PFSK-1 (cell line): Measurements from ENCODE around the gene MEG3.

Source experiments
- FOXP2 ChIP-seq: optimal IDR thresholded peaks from 2 replicates; pipeline ENCODE3; 2011; ENCODE audit warnings: borderline replicate concordance, control low read depth, inconsistent platforms; ENCODE audit not compliant: insufficient read depth; ENCODE audit errors: extremely low read length, extremely low read depth
- POLR2AphosphoS5 ChIP-seq: IDR thresholded peaks from 2 replicates; pipeline ENCODE4 v1.6.1; 2012; ENCODE audit warnings: low read depth, mild to moderate bottlenecking, control low read depth, low read length, moderate library complexity
- REST ChIP-seq, 2 experiments: IDR thresholded peaks; 2 replicates each; pipeline versions ENCODE4 v1.6.1 to v1.8.0; 2011 to 2012; ENCODE audit warnings: low read depth in 2 of 2, low read length in 2 of 2, control low read depth in 1 of 2, inconsistent platforms in 1 of 2, mild to moderate bottlenecking in 1 of 2, moderate library complexity in 1 of 2; ENCODE audit not compliant: insufficient read depth in 1 of 2
- SIN3A ChIP-seq: IDR thresholded peaks from 2 replicates; pipeline ENCODE4 v1.6.1; 2012; ENCODE audit warnings: mild to moderate bottlenecking, low read length, moderate library complexity, borderline replicate concordance; ENCODE audit not compliant: insufficient read depth
- TAF1 ChIP-seq: IDR thresholded peaks from 2 replicates; pipeline ENCODE4 v1.6.1; 2012; ENCODE audit warnings: low read length, control low read depth, borderline replicate concordance; ENCODE audit not compliant: insufficient read depth

MEG3 gene

GRCh38 chr14:100828031-100828769, 2.3 kb downstream of the MEG3 start:
- TF ChIP-seq SIN3A, result no peak
- TF ChIP-seq FOXP2, result no peak
- TF ChIP-seq REST (IDR thresholded peaks at IDR 0.05; ENCODE audit: insufficient read depth in 1 of 2, low read depth in 2 of 2, low read length in 2 of 2), result no peak
- no peak for TF ChIP-seq TAF1
- TF ChIP-seq POLR2AphosphoS5, result no peak

- no peak for TF ChIP-seq TAF1
- no peak for TF ChIP-seq REST (IDR thresholded peaks at IDR 0.05; ENCODE audit: insufficient read depth in 1 of 2, low read depth in 2 of 2, low read length in 2 of 2)
- no peak for TF ChIP-seq FOXP2
- TF ChIP-seq SIN3A, result no peak
- TF ChIP-seq POLR2AphosphoS5, result no peak
Measured at GRCh38 chr14:100830681-100831080, 4.8 kb downstream of the MEG3 start.

DNA sequence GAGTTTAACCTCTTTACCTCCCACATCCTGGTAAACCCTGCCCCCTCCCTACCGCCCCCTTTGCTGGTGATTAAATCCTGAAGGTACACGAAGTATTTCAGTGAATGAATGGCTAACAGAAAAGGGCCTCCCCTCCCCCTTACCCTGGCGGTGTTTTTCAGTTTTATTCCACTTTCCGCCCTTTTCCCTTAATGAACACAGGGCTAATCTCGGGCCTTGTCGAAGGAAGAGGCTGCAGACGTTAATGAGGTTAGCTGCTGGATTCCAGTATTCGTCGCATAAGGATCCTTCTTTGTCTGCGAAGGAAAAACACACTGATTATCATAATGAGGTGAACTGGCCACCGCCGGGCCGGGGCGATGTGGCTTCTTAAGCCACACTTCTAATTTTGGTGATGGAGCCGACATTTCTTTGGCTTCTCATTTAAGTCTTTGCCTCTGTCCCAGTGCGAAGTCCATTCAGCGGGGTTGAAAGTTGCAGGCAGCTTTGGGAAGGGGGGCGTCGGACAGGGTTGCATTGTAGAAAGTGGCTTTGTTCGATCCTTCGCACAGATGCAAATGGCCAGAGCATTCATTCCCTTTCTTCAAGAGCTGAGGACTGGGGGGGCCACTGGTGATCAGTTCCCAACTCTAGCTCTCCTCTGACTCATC, 6.5 kb downstream of the MEG3 start:
- TF ChIP-seq SIN3A (no peak), REST (IDR thresholded peaks at IDR 0.05; ENCODE audit: insufficient read depth in 1 of 2, low read depth in 2 of 2, low read length in 2 of 2) (no peak), FOXP2 (no peak), TAF1 (no peak), POLR2AphosphoS5 (no peak)

GRCh38 chr14:100834082-100834793, 8.3 kb downstream of the MEG3 start:
- no peak for TF ChIP-seq FOXP2
- TF ChIP-seq SIN3A, result no peak
- TF ChIP-seq REST (IDR thresholded peaks at IDR 0.05; ENCODE audit: insufficient read depth in 1 of 2, low read depth in 2 of 2, low read length in 2 of 2), result no peak
- TF ChIP-seq TAF1, result no peak
- no peak for TF ChIP-seq POLR2AphosphoS5
